Measurements from ENCODE around the gene DCXR. TPM values are rescaled to one million over a fixed set of nuclear protein-coding genes. Genes with fewer than 3 reads are reported as not detected.

The DCXR gene
- polyA plus RNA-seq, 1 donor from 2014 or later: 88.3 TPM

DNA sequence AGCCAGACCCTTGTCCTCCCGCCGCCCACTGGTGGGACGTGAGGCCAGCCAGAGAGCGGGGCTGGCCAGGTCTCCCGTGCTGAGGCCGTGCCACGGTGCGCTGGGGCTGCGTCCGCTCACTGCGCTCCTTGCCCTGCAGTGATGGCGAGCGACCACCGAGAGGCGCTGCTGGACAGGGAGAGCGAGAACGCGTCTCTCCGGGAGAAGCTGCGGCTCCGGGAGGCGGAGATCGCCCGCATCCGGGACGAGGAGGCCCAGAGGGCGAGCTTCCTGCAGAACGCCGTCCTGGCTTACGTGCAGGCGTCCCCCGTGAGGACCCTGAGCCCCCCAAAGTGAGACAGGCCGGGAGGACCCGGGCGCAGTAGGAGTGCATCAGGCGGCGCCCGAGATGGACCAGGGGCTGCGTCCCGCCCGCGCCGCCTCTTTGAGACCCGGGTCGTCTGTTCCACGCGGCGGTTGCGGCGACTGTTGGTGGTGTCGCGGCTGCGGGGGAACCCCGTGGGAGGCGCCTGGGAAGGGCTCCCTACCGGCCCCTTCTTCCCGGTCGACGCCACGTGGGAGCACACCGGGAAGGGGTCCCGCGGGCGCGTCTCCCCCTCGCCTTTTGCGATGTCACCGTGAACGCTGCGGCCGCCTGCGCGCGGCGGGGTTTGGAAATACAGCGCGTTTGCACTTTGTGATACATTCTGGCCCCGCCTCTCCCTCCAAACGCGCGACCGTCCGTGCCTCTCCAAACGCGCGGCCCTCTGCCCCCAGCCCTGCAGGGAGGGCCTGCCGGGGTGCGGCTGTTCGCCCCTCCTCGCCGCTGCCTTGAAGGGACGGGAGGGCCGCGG lies 6.8 kb downstream of the DCXR start:
- H3K27me3 Mint-ChIP-seq: no peaks in the 10 kb centered on the region
- H3K4me3 Mint-ChIP-seq: peak overlapping the region; percentile 77 to 88 (median 84)
- peaks cover 1% of the 10 kb centered on the region for H3K36me3 Mint-ChIP-seq
- H3K27ac Mint-ChIP-seq: peak overlapping the region in 1 of 3 donors; percentile 9
- no peaks in the 10 kb centered on the region for H3K9me3 Mint-ChIP-seq
- peaks cover 1 to 8% (median 7%) of the 10 kb centered on the region in 3 donors for H3K4me1 Mint-ChIP-seq

- peaks cover 1% of the 10 kb centered on the region for H3K36me3 Mint-ChIP-seq
- H3K27ac Mint-ChIP-seq: no peak overlapping the region
- H3K9me3 Mint-ChIP-seq: no peaks in the 10 kb centered on the region
- H3K4me1 Mint-ChIP-seq: peaks cover 0 to 3% (median 2%) of the 10 kb centered on the region in 3 donors
- H3K27me3 Mint-ChIP-seq: no peaks in the 10 kb centered on the region
- peak overlapping the region in 3 of 4 donors; percentile 48 to 79 (median 77) for H3K4me3 Mint-ChIP-seq
Measured at GRCh38 chr17:82029990-82030469, 7.5 kb downstream of the DCXR start.

DNA sequence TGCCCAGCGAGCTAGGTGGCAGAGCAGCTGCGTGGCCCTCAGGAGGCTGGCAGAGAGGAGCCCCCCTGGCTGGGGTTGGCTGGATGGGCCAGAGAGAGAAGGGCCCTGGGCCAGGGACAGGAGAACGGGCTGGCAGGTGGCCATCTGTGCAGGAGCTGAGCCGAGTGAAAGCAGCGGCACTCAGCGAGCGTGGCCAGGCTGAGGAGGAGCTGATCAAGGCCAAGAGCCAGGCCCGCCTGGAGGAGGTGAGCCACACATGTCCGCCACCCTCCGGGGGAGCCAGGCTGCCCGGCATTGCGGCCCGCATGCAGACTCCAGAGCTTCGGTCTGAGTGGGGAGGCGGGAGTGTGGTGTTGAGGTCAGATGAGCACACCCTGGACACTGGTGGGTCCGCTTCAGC lies 8.1 kb downstream of the DCXR start:
- peaks cover 0 to 1% (median 0%) of the 10 kb centered on the region in 3 donors for H3K4me1 Mint-ChIP-seq
- H3K27me3 Mint-ChIP-seq: no peaks in the 10 kb centered on the region
- peaks cover 1% of the 10 kb centered on the region for H3K36me3 Mint-ChIP-seq
- H3K4me3 Mint-ChIP-seq: peak overlapping the region; percentile 48 to 88 (median 70)
- no peak overlapping the region for H3K27ac Mint-ChIP-seq
- H3K9me3 Mint-ChIP-seq: no peaks in the 10 kb centered on the region

- Mint-ChIP-seq H3K27me3 (no peaks in the 10 kb centered on the region), H3K36me3 (peaks cover 1% of the 10 kb centered on the region), H3K9me3 (no peaks in the 10 kb centered on the region), H3K4me3 (peak overlapping the region in 2 of 4 donors; percentile 54 to 62), H3K27ac (no peak overlapping the region), H3K4me1 (peaks cover 0 to 1% (median 0%) of the 10 kb centered on the region in 3 donors)
Measured at GRCh38 chr17:82028966-82029365, 8.5 kb downstream of the DCXR start.

DNA sequence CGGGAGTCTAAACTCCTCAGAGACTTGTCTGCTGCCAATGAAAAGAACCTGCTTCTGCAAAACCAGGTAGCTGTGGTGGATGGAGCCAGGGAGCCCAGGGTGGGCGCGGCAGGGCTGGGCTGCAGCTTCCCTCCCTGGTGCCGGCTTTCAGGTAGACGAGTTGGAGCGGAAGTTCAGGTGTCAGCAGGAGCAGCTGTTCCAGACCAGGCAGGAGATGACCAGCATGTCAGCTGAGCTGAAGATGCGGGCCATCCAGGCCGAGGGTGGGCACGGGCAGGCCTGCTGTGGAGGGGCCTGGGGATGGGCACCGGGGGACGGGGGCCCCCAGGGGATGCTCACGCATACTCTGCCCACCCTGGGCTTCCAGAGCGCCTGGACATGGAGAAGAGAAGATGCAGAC lies 9.3 kb downstream of the DCXR start:
- Mint-ChIP-seq H3K27ac (no peak overlapping the region), H3K36me3 (peaks cover 1% of the 10 kb centered on the region), H3K4me1 (peaks cover 0 to 4% (median 0%) of the 10 kb centered on the region in 3 donors), H3K9me3 (no peaks in the 10 kb centered on the region), H3K4me3 (no peak overlapping the region), H3K27me3 (no peaks in the 10 kb centered on the region)

GRCh38 chr17:82025401-82026107 lies 11.9 kb downstream of the DCXR start:
- Mint-ChIP-seq H3K36me3 (peaks cover 1% of the 10 kb centered on the region), H3K4me1 (peaks cover 7 to 11% (median 9%) of the 10 kb centered on the region in 3 donors), H3K4me3 (peak overlapping the region in 2 of 4 donors; percentile 67 to 81), H3K27me3 (no peaks in the 10 kb centered on the region), H3K27ac (no peak overlapping the region), H3K9me3 (no peaks in the 10 kb centered on the region)

DNA sequence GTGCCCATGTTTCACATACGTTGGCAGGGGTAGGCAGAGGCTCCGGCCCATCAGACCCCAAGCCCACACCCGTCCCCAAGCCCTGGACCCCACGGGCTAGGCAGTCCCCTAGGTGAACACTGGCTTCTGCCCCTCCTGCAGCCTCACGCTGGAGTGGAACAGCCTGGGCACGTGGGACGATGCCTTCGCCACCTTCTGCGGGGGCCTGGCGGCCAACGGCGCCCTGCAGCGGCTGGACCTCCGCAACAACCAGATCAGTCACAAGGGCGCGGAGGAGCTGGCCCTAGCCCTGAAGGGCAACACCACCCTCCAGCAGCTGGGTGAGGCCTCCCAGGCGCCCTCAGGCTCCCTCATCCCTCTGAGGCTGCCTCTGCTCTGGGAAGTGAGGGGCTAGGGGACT lies 12.6 kb downstream of the DCXR start:
- Mint-ChIP-seq H3K4me3 (no peak overlapping the region), H3K27me3 (no peaks in the 10 kb centered on the region), H3K27ac (no peak overlapping the region)

DNA sequence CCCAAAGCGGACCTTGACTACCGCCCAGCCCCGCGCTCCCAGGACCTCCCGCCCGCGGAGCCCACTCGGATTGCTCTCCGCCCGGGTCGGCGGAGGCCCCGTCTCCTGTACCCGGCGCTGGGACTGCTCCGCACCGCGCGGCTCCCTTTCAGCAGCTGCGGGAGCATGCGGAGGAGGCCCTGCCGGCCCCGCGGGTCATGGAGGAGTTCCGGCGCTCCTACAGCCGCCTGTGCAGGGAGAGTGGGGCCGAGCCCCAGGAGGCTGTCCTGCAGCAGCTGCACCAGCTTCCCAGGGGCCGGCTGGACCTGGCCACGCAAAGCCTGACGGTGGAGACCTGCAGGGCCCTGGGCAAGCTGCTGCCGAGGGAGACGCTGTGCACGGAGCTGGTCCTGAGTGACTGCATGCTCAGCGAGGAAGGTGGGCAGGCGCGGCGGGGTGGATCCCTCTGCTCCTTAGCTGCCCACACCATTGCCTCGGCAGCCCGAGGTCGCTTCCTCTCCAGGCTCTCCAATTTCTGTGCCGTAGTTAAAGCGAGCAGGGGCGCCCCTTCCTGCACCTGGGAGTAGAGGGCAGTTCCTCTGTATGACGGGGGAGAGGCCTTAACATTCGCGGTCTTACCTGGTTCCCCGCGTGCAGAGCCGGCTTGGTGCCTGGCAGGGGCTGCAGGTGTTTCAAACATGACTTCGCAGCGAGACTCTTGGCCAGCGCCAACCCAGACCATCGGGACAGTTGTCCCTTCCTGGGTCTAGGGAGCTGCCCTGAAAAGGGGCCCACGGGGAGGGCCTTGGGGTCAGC lies 13.9 kb downstream of the DCXR start:
- peaks cover 7 to 10% (median 9%) of the 10 kb centered on the region in 3 donors for H3K4me1 Mint-ChIP-seq
- H3K36me3 Mint-ChIP-seq: peaks cover 1% of the 10 kb centered on the region
- peak overlapping the region; percentile 80 to 89 (median 86) for H3K4me3 Mint-ChIP-seq
- H3K27me3 Mint-ChIP-seq: no peaks in the 10 kb centered on the region
- peak overlapping the region in 2 of 3 donors; percentile 64 for H3K27ac Mint-ChIP-seq
- H3K9me3 Mint-ChIP-seq: no peaks in the 10 kb centered on the region

More for the DNA sequence above, 12.6 kb downstream of the DCXR start:
- peaks cover 7 to 10% (median 9%) of the 10 kb centered on the region in 3 donors for H3K4me1 Mint-ChIP-seq
- no peaks in the 10 kb centered on the region for H3K9me3 Mint-ChIP-seq
- H3K36me3 Mint-ChIP-seq: peaks cover 1% of the 10 kb centered on the region

GRCh38 chr17:82022981-82023446 lies 14.5 kb downstream of the DCXR start, which contains the start of gene LRRC45:
TSS of gene LRRC45 (plus strand) at chr17:82023305. CDS start at chr17:82023644, 339 bp downstream.
- peak within 1 kb of the TSS; percentile 84 to 94 (median 90) for H3K4me3 Mint-ChIP-seq
- peaks cover 1% of the 10 kb centered on the region for H3K36me3 Mint-ChIP-seq
- H3K27ac Mint-ChIP-seq: peak within 1 kb of the TSS; percentile 64 to 86 (median 64)
- no peaks in the 10 kb centered on the region for H3K9me3 Mint-ChIP-seq
- H3K27me3 Mint-ChIP-seq: no peaks in the 10 kb centered on the region
- H3K4me1 Mint-ChIP-seq: peaks cover 7 to 10% (median 9%) of the 10 kb centered on the region in 3 donors

GRCh38 chr17:82022310-82022980 lies 15.1 kb downstream of the DCXR start, which contains the start of gene CENPX:
TSS of gene CENPX (minus strand) at chr17:82022878. CDS start at chr17:82022861, 17 bp downstream.
- Mint-ChIP-seq H3K4me3 (peak within 1 kb of the TSS; percentile 84 to 94 (median 90)), H3K27ac (peak within 1 kb of the TSS; percentile 64 to 86 (median 79)), H3K36me3 (peaks cover 1% of the 10 kb centered on the region), H3K27me3 (no peaks in the 10 kb centered on the region), H3K9me3 (no peaks in the 10 kb centered on the region), H3K4me1 (peaks cover 7 to 10% (median 9%) of the 10 kb centered on the region in 3 donors)

GRCh38 chr17:82021900-82022309 lies 15.6 kb downstream of the DCXR start:
- Mint-ChIP-seq H3K4me3 (peak overlapping the region; percentile 84 to 94 (median 90)), H3K9me3 (no peaks in the 10 kb centered on the region), H3K36me3 (peaks cover under 1% of the 10 kb centered on the region), H3K27ac (peak overlapping the region in 1 of 3 donors; percentile 79), H3K4me1 (peaks cover 7 to 10% (median 9%) of the 10 kb centered on the region in 3 donors), H3K27me3 (no peaks in the 10 kb centered on the region)

DNA sequence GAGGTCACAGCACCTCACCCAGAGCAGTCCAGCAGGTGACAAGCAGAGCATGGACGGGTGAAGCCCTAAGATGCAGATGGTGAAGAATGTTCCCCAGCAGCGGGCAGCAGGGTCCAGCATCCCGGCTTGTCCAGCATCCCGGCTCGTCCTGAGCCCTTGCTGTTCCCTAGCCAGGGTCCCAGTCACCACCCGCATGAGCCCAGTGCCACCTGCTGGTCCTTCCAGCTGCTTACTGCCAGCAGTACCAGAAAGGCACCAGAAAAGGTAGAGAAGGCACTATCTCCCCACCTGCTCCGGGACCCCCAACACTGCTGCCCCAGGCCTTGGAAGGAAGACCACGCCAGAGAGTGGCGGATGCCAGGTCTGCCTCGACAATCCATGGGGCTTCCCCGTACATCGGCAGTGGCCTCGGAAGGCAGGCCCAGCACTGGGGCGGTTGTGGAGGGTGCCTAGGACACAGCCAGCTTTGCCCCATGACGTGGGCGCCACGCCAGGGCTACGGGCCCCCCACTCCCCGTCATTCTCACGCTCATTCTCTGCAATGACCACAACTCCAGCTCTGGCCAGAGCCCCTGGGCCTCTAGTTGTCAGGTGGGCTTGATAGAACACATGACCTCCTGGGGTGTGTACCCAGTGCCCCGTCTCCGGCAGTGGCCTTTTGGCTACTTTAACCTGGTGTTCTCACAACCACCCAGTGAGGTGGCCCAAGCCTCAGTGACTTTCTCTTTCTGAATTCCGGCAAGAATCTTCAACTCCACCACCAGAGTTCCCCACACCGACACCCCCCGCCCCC lies 16.2 kb downstream of the DCXR start:
- Mint-ChIP-seq H3K27ac (peak overlapping the region in 1 of 3 donors; percentile 79), H3K4me3 (peak overlapping the region; percentile 84 to 94 (median 90)), H3K4me1 (peaks cover 7 to 10% (median 9%) of the 10 kb centered on the region in 3 donors), H3K27me3 (no peaks in the 10 kb centered on the region), H3K36me3 (no peaks in the 10 kb centered on the region), H3K9me3 (no peaks in the 10 kb centered on the region)

DNA sequence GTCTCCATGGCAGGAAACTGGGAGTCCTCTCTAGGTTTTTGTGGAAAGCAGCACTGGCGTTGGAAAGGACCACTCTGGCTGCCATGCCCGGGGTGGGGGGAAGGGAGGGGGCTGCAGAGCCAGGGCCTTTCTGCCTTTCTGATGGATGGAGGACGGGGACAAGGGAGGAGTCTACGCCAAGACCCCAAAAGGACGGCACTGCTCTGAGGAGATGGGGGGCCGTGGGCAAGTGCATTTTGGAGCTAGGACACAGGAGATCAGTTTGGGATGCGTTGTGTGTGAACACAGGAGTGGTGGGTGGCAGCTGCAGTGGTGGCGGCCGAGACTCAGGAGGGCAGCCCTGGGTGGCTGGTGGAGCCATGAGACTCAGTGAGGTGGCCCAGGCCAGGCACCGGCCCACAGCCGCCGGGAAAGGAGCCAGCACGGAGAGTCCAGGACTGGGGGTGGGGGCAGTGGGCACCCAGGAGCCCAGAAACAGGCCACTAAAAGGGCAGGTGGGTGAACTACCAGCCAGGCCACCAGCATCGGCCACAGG lies 16.9 kb downstream of the DCXR start:
- Mint-ChIP-seq H3K27ac (no peak overlapping the region), H3K4me1 (peaks cover 7 to 10% (median 9%) of the 10 kb centered on the region in 3 donors), H3K4me3 (peak overlapping the region in 1 of 4 donors; percentile 33), H3K9me3 (no peaks in the 10 kb centered on the region), H3K27me3 (no peaks in the 10 kb centered on the region), H3K36me3 (no peaks in the 10 kb centered on the region)
